HL-60 (cell line): ENCODE results near the gene CHN2.

ENCODE experiments used
- DNase-seq, 2 experiments: peaks; one replicate each; pipeline ENCODE4 v3.0.0-alpha.2; 2010 to 2020; ENCODE audit warnings: low read depth in 1 of 2, low spot score in 1 of 2
- H3K27ac ChIP-seq: fragments of 250-450 bp; sonication (Bioruptor Pico); replicated peaks from 2 replicates; pipeline ENCODE4 v1.5.1; 2020; ENCODE audit warnings: mild to moderate bottlenecking, moderate library complexity
- H3K27me3 ChIP-seq: fragments of 250-450 bp; sonication (Bioruptor Pico); 2 replicates; pipeline ENCODE4 v1.5.1; 2021; ENCODE audit warnings: mild to moderate bottlenecking, moderate library complexity; ENCODE audit not compliant: insufficient read depth, poor library complexity, severe bottlenecking
- H3K4me3 ChIP-seq: replicated peaks from 2 replicates; pipeline ENCODE4 v1.5.1; 2011; ENCODE audit warnings: mild to moderate bottlenecking, control low read depth, low read length; ENCODE audit not compliant: insufficient read depth
- CTCF ChIP-seq: IDR thresholded peaks from one replicate; pipeline ENCODE4 v1.5.1; 2011; ENCODE audit warnings: low read length, control low read depth, inconsistent platforms; ENCODE audit not compliant: insufficient read depth
- GABPA ChIP-seq: IDR thresholded peaks from 2 replicates; pipeline ENCODE4 v1.6.1; 2012; ENCODE audit warnings: low read depth
- POLR2AphosphoS5 ChIP-seq: IDR thresholded peaks from 2 replicates; pipeline ENCODE4 v1.6.1; 2012; ENCODE audit warnings: low read depth
- REST ChIP-seq: IDR thresholded peaks from 2 replicates; pipeline ENCODE4 v1.6.1; 2012; ENCODE audit warnings: low read depth; ENCODE audit not compliant: insufficient replicate concordance
- SPI1 ChIP-seq: IDR thresholded peaks from 2 replicates; pipeline ENCODE4 v1.6.1; 2012; ENCODE audit warnings: low read depth, mild to moderate bottlenecking, borderline replicate concordance

CHN2 gene

GRCh38 chr7:29429401-29429800 lies 234.8 kb downstream of the CHN2 start:
- Histone ChIP-seq H3K27ac (no peak overlapping the region), H3K27me3 (no peaks in the 10 kb centered on the region), H3K4me3 (no peak overlapping the region)
- DNase-seq, result no peak
- TF ChIP-seq GABPA (no peak), CTCF (no peak)

GRCh38 chr7:29430279-29430949 lies 235.8 kb downstream of the CHN2 start:
- H3K27ac ChIP-seq, result no peak overlapping the region
- DNase-seq, result no peak
- no peak for TF ChIP-seq REST
- TF ChIP-seq SPI1, result no peak
- TF ChIP-seq CTCF, result no peak
- no peak for TF ChIP-seq GABPA
- no peak for TF ChIP-seq POLR2AphosphoS5

GRCh38 chr7:29431686-29432085 lies 237.1 kb downstream of the CHN2 start:
- H3K27ac ChIP-seq, result no peak overlapping the region

More at GRCh38 chr7:29430279-29430949, 235.8 kb downstream of the CHN2 start:
- Histone ChIP-seq H3K4me3 (no peak overlapping the region), H3K27me3 (no peaks in the 10 kb centered on the region)

More at GRCh38 chr7:29431686-29432085, 237.1 kb downstream of the CHN2 start:
- Histone ChIP-seq H3K27me3 (no peaks in the 10 kb centered on the region), H3K4me3 (no peak overlapping the region)
- TF ChIP-seq SPI1, result no peak
- TF ChIP-seq GABPA, result no peak
- TF ChIP-seq REST, result no peak
- no peak for TF ChIP-seq POLR2AphosphoS5
- no peak for TF ChIP-seq CTCF
- no peak for DNase-seq
